Ishikawa (cell line): ENCODE results near the gene BAD.

ENCODE experiments used
- CEBPB ChIP-seq: IDR thresholded peaks from 2 replicates; pipeline ENCODE4 v1.6.1; 2012
- CREB1 ChIP-seq: IDR thresholded peaks from 2 replicates; pipeline ENCODE4 v1.6.1; 2012; ENCODE audit warnings: low read depth
- EGR1 ChIP-seq: IDR thresholded peaks from 2 replicates; pipeline ENCODE4 v1.6.1; 2012
- EP300 ChIP-seq: IDR thresholded peaks from 2 replicates; pipeline ENCODE4 v1.6.1; 2012; ENCODE audit warnings: borderline replicate concordance
- FOXM1 ChIP-seq: IDR thresholded peaks from 2 replicates; pipeline ENCODE4 v1.6.1; 2012; ENCODE audit warnings: low read depth, borderline replicate concordance
- MAX ChIP-seq: IDR thresholded peaks from 2 replicates; pipeline ENCODE4 v1.6.1; 2012
- NFIC ChIP-seq: IDR thresholded peaks from 2 replicates; pipeline ENCODE4 v1.6.1; 2012
- RAD21 ChIP-seq: IDR thresholded peaks from 2 replicates; pipeline ENCODE4 v1.6.1; 2012; ENCODE audit warnings: low read depth
- REST ChIP-seq: IDR thresholded peaks from 2 replicates; pipeline ENCODE4 v1.6.1; 2012; ENCODE audit warnings: low read depth, mild to moderate bottlenecking
- TAF1 ChIP-seq: IDR thresholded peaks from 2 replicates; pipeline ENCODE4 v1.6.1; 2012; ENCODE audit warnings: low read depth, mild to moderate bottlenecking
- TCF12 ChIP-seq: IDR thresholded peaks from 2 replicates; pipeline ENCODE4 v1.6.1; 2012; ENCODE audit warnings: low read depth
- TEAD4 ChIP-seq: IDR thresholded peaks from 2 replicates; pipeline ENCODE4 v1.6.1; 2012
- USF1 ChIP-seq: IDR thresholded peaks from 2 replicates; pipeline ENCODE4 v1.6.1; 2012
- YY1 ChIP-seq: IDR thresholded peaks from 2 replicates; pipeline ENCODE4 v1.6.1; 2012; ENCODE audit warnings: low read depth
- ZBTB7A ChIP-seq: IDR thresholded peaks from 2 replicates; pipeline ENCODE4 v1.6.1; 2012; ENCODE audit warnings: low read depth

The BAD gene

GRCh38 chr11:64254326-64254725, 30.1 kb downstream of the BAD start:
- TF ChIP-seq EP300 (no peak), CEBPB (no peak), REST (no peak), ZBTB7A (no peak), TEAD4 (no peak)

- no peak for TF ChIP-seq YY1
- no peak for TF ChIP-seq FOXM1
- no peak for TF ChIP-seq USF1
- TF ChIP-seq CEBPB = no peak
- no peak for TF ChIP-seq RAD21
- no peak for TF ChIP-seq TEAD4
- TF ChIP-seq MAX = no peak
- no peak for TF ChIP-seq TAF1
- no peak for TF ChIP-seq REST
- TF ChIP-seq NFIC = no peak
- no peak for TF ChIP-seq CREB1
- TF ChIP-seq TCF12 = no peak
- TF ChIP-seq EP300 = no peak
- no peak for TF ChIP-seq ZBTB7A
- TF ChIP-seq EGR1 = no peak
Measured at GRCh38 chr11:64253481-64253880, 31.0 kb downstream of the BAD start.

- TF ChIP-seq EGR1 (no peak), ZBTB7A (no peak), FOXM1 (no peak), TEAD4 (no peak), CEBPB (no peak), MAX (no peak), USF1 (no peak), YY1 (no peak), TAF1 (no peak), CREB1 (no peak), NFIC (no peak), TCF12 (no peak), REST (no peak), RAD21 (no peak), EP300 (no peak)
Measured at GRCh38 chr11:64253043-64253442, 31.4 kb downstream of the BAD start.

- TF ChIP-seq NFIC = no peak; the same call in 1 of the 2 replicates
- TF ChIP-seq CREB1 = no peak
- no peak for TF ChIP-seq CEBPB
- TF ChIP-seq ZBTB7A = peak; percentile 75
- TF ChIP-seq EP300 = no peak
- TF ChIP-seq TCF12 = no peak
- no peak for TF ChIP-seq FOXM1
- no peak for TF ChIP-seq TEAD4
- TF ChIP-seq MAX = peak; percentile 25; the same call in 1 of the 2 replicates
- TF ChIP-seq USF1 = no peak
Measured at GRCh38 chr11:64252003-64252872, 32.2 kb downstream of the BAD start.
